Osteoblast (primary cell): ENCODE measurements around the gene CCSER1. TPM values are rescaled to one million over a fixed set of nuclear protein-coding genes. Genes with fewer than 3 reads are reported as not detected.

Source experiments
- DNase-seq: peaks from one replicate; pipeline ENCODE4 v3.0.0; 2011; ENCODE audit warnings: low spot score, mixed read lengths; ENCODE audit not compliant: insufficient read length; ENCODE audit errors: missing footprints
- H2AFZ ChIP-seq: 2 replicates; pipeline ENCODE4 v1.6.0; 2011; ENCODE audit warnings: mild to moderate bottlenecking, low read length
- H3K27ac ChIP-seq: 2 replicates; pipeline ENCODE4 v1.5.1; 2011; ENCODE audit warnings: mild to moderate bottlenecking, low read depth, low read length, moderate library complexity
- H3K27me3 ChIP-seq: 2 replicates; pipeline ENCODE4 v1.6.0; 2012; ENCODE audit warnings: mild to moderate bottlenecking, control low read depth, inconsistent platforms, low read length, moderate library complexity; ENCODE audit not compliant: insufficient read depth
- H3K36me3 ChIP-seq: 2 replicates; pipeline ENCODE4 v1.5.1; 2011; ENCODE audit warnings: mild to moderate bottlenecking, low read length, control low read depth, moderate library complexity; ENCODE audit not compliant: insufficient read depth
- H3K4me1 ChIP-seq: 2 replicates; pipeline ENCODE4 v1.5.1; 2011; ENCODE audit warnings: mild to moderate bottlenecking, low read length, control low read depth, moderate library complexity; ENCODE audit not compliant: insufficient read depth
- H3K4me2 ChIP-seq: 2 replicates; pipeline ENCODE4 v1.6.0; 2011; ENCODE audit warnings: mild to moderate bottlenecking, low read length; ENCODE audit not compliant: insufficient read depth
- H3K4me3 ChIP-seq: fragments of 200-600 bp; sonication (generic); 3 replicates; pipeline ENCODE4 v1.5.1; 2012; ENCODE audit warnings: mild to moderate bottlenecking, low read length, inconsistent platforms; ENCODE audit not compliant: insufficient read depth
- H3K79me2 ChIP-seq: 2 replicates; pipeline ENCODE4 v1.6.0; 2012; ENCODE audit warnings: mild to moderate bottlenecking, low read length, control low read depth, inconsistent platforms; ENCODE audit not compliant: insufficient read depth
- H3K9me3 ChIP-seq: 2 replicates; pipeline ENCODE4 v1.5.1; 2011; ENCODE audit warnings: low read depth, low read length, control low read depth
- H4K20me1 ChIP-seq: 2 replicates; pipeline ENCODE4 v1.6.0; 2012; ENCODE audit warnings: mild to moderate bottlenecking, low read length, control low read depth; ENCODE audit not compliant: insufficient read depth
- CTCF ChIP-seq: IDR thresholded peaks from 2 replicates; pipeline ENCODE4 v1.5.1; 2011; ENCODE audit warnings: mild to moderate bottlenecking, low read depth, low read length, moderate library complexity; ENCODE audit errors: extremely low read depth
- total RNA-seq: library from RNA; depleted of rRNA; stranded (reverse); fragments of >200 nt; gene quantifications from 2 replicates; pipeline ENCODE4 v1.2.3, GENCODE V29; 2012

Gene CCSER1
- total RNA-seq, 1 donor, result under 0.01 TPM

DNA sequence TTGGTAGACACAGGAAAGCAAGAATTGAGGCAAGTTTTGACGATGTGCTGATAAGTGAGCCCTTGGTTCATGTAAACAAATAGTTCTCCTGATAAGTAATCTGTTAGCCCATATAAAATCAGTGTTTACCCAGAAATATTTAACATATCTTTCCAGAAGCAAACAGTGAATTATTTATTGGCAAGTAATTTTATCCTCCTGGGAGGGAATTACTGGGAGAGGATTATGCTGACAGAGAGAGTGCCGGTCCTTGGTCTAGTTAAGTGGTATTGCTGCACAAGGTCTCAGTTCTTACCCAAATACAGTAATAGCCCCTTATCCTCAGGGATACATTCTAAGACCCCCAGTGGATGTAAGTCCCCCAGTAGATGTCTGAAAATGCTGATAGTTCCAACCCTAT, 315.4 kb downstream of the CCSER1 start:
- no peak for TF ChIP-seq CTCF
- Histone ChIP-seq H4K20me1 (no peaks in the 10 kb centered on the region), H3K4me3 (no peak overlapping the region), H3K27ac (no peak overlapping the region), H3K36me3 (no peaks in the 10 kb centered on the region), H3K79me2 (no peaks in the 10 kb centered on the region), H3K4me1 (no peaks in the 10 kb centered on the region), H2AFZ (no peak overlapping the region), H3K27me3 (no peaks in the 10 kb centered on the region), H3K9me3 (no peaks in the 10 kb centered on the region), H3K4me2 (no peak overlapping the region)
- DNase-seq, result no peak

- Histone ChIP-seq H3K4me1 (no peaks in the 10 kb centered on the region), H3K27me3 (no peaks in the 10 kb centered on the region), H3K79me2 (no peaks in the 10 kb centered on the region), H2AFZ (no peak overlapping the region), H3K36me3 (no peaks in the 10 kb centered on the region), H4K20me1 (no peaks in the 10 kb centered on the region), H3K9me3 (no peaks in the 10 kb centered on the region), H3K4me3 (no peak overlapping the region), H3K4me2 (no peak overlapping the region), H3K27ac (no peak overlapping the region)
- DNase-seq, result no peak
- no peak for TF ChIP-seq CTCF
These were observed 316.0 kb downstream of the CCSER1 start for GRCh38 chr4:90443231-90443630.

DNA sequence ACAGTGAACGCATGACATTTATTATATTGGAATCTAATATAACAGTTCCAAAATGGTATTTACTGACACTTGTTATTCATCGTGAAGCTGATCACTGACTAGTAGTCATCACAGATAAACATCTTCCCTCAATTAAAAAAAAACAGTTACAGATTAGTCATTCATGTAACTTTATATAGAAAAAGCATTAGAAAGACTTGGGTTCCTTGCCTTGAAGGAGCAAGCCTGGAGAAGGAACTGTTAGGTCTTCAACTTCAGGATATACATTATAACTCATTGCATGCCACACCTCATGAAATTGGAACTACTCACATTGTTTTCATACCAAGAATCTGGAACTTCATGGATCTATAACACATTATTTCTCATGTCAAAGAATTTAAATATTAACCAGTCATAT, 317.7 kb downstream of the CCSER1 start:
- H3K9me3 ChIP-seq, result peaks cover 2% of the 10 kb centered on the region
- no peaks in the 10 kb centered on the region for H3K4me1 ChIP-seq
- no peak overlapping the region for H3K4me2 ChIP-seq
- H3K79me2 ChIP-seq, result no peaks in the 10 kb centered on the region
- DNase-seq, result no peak
- H3K36me3 ChIP-seq, result no peaks in the 10 kb centered on the region
- H3K4me3 ChIP-seq, result no peak overlapping the region
- no peaks in the 10 kb centered on the region for H4K20me1 ChIP-seq
- H3K27me3 ChIP-seq, result no peaks in the 10 kb centered on the region
- H3K27ac ChIP-seq, result no peak overlapping the region
- no peak for TF ChIP-seq CTCF
- no peak overlapping the region for H2AFZ ChIP-seq

- H4K20me1 ChIP-seq, result no peaks in the 10 kb centered on the region
- no peaks in the 10 kb centered on the region for H3K36me3 ChIP-seq
- H3K4me1 ChIP-seq, result no peaks in the 10 kb centered on the region
- no peak overlapping the region for H3K4me2 ChIP-seq
- no peak overlapping the region for H3K27ac ChIP-seq
- no peaks in the 10 kb centered on the region for H3K27me3 ChIP-seq
- peaks cover 2% of the 10 kb centered on the region for H3K9me3 ChIP-seq
- TF ChIP-seq CTCF, result no peak
- H3K79me2 ChIP-seq, result no peaks in the 10 kb centered on the region
- no peak overlapping the region for H3K4me3 ChIP-seq
- H2AFZ ChIP-seq, result no peak overlapping the region
- DNase-seq, result no peak
These were observed 318.2 kb downstream of the CCSER1 start for GRCh38 chr4:90445380-90445779.
